Left lung (tissue), 10 donors: ENCODE data around the gene DNAJB6. TPM values are rescaled to one million over a fixed set of nuclear protein-coding genes. Genes with fewer than 3 reads are reported as not detected.
A peak's percentile ranks its signal among the peaks of the same experiment; 100 is the strongest.

Source experiments
- ATAC-seq: fragments of 200-7000 bp; cut with Tn5 transposase; one replicate; pipeline ENCODE4 v1.9.1; 2020; ENCODE audit warnings: moderate library complexity
- DNase-seq, 4 donors: peaks; one replicate each; pipeline ENCODE4 v3.0.0-alpha.2; 2013 to 2020
- H3K27ac ChIP-seq, 2 donors: fragments of 200-600 bp; sonication (generic) in 1 of 2; one replicate each; pipeline versions ENCODE4 v1.5.0 to v1.8.0; 2020 to 2021
- H3K27me3 ChIP-seq, 2 donors: fragments of 200-600 bp; sonication (generic) in 1 of 2; one replicate each; pipeline versions ENCODE4 v1.5.0 to v1.8.0; 2020 to 2021
- H3K36me3 ChIP-seq, 2 donors: fragments of 200-600 bp; sonication (generic) in 1 of 2; one replicate each; pipeline versions ENCODE4 v1.5.0 to v1.8.0; 2020 to 2021
- H3K4me1 ChIP-seq, 2 donors: fragments of 200-600 bp; one replicate each; pipeline ENCODE4 v1.8.0; 2021
- H3K4me3 ChIP-seq, 2 donors: fragments of 200-600 bp; sonication (generic) in 1 of 2; one replicate each; pipeline versions ENCODE4 v1.5.0 to v1.8.0; 2020 to 2021; ENCODE audit warnings: mild to moderate bottlenecking in 1 of 2
- H3K9me3 ChIP-seq, 2 donors: fragments of 200-600 bp; sonication (generic) in 1 of 2; one replicate each; pipeline versions ENCODE4 v1.5.0 to v1.8.0; 2020 to 2021
- CTCF ChIP-seq, 2 donors: fragments of 200-600 bp; sonication (generic) in 1 of 2; IDR thresholded peaks; one replicate each; pipeline versions ENCODE4 v1.5.0 to v1.8.0; 2021; ENCODE audit warnings: antibody characterized with exemption in 2 of 2
- intact Hi-C, 2 donors: fragments of 100-400 bp; cut with DNase I; formaldehyde crosslinking; loops; one replicate each; pipeline versions ENCODE4 v1.11.2 to v1.14.2; 2022
- polyA plus RNA-seq, 6 donors: library from polyadenylated mRNA; unstranded; fragments of 120-200 nt; gene quantifications; one replicate each; pipeline ENCODE4 v1.2.1, GENCODE V29; 2013; ENCODE audit not compliant: insufficient read length in 6 of 6
- total RNA-seq, 2 donors: library from RNA; stranded (reverse); fragmentation: NEBNext Ultra II Directional; extraction: Animal tissue kit (Norgen Biotek cat#: 25700); gene quantifications; one replicate each; pipeline ENCODE4 v1.2.1, GENCODE V29; 2021
- donor health status: DM: no; HTN: yes; CAD: no.
- donor health status: DM: no; HTN: no; CAD: no.

The DNAJB6 gene
- total and polyA plus RNA-seq, 8 donors: 76.6 to 150 (median 131) TPM

DNA sequence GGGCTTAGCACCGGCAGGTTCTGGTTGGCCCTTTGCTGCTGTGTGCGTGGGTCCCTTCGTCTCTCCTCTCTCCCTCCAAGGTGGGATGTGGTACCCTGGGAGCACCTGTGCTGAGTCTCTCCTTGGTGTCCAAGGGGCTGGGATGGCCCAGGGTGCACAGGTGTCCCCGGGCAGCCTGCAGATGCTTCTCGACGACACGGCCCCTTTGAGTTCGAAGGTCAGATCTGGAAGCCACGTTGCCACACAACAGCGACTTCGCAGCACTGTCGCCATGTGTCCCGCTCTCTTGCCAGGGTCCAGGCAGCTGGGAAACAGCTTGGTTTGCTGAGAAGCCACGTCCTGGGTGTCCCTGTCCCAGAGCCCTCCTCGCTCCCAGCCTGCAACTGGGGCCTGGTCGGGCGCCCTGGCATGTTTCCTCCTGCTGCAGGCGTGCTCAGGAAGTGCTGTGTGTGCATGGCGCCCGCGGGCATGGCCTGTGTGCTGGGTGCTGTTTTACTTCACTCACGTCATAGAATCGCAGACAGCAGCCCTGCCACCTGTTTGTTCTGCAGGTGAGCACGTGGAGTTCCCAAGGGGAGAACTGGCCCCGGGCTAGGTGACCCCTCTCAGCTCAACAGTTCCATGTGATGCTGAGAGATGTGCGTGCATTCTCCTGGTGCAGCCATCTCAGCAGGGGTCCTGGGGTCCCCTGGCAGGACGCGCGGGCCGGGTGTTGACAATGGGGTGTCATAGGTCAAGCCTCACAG lies 70.9 kb downstream of the DNAJB6 start:
- TF ChIP-seq CTCF (IDR thresholded peaks at IDR 0.05): no peak
- peaks cover 0 to 76% of the 10 kb centered on the region in 2 donors for H3K36me3 ChIP-seq
- peaks cover 0 to 8% of the 10 kb centered on the region in 2 donors for H3K4me1 ChIP-seq
- H3K27me3 ChIP-seq: no peaks in the 10 kb centered on the region
- no peaks in the 10 kb centered on the region for H3K9me3 ChIP-seq
- H3K4me3 ChIP-seq: no peak overlapping the region
- ATAC-seq (no peak), DNase-seq (peak in 1 of 4 donors; percentile 62)
- intact Hi-C loops: no loop called here
- no peak overlapping the region for H3K27ac ChIP-seq

DNA sequence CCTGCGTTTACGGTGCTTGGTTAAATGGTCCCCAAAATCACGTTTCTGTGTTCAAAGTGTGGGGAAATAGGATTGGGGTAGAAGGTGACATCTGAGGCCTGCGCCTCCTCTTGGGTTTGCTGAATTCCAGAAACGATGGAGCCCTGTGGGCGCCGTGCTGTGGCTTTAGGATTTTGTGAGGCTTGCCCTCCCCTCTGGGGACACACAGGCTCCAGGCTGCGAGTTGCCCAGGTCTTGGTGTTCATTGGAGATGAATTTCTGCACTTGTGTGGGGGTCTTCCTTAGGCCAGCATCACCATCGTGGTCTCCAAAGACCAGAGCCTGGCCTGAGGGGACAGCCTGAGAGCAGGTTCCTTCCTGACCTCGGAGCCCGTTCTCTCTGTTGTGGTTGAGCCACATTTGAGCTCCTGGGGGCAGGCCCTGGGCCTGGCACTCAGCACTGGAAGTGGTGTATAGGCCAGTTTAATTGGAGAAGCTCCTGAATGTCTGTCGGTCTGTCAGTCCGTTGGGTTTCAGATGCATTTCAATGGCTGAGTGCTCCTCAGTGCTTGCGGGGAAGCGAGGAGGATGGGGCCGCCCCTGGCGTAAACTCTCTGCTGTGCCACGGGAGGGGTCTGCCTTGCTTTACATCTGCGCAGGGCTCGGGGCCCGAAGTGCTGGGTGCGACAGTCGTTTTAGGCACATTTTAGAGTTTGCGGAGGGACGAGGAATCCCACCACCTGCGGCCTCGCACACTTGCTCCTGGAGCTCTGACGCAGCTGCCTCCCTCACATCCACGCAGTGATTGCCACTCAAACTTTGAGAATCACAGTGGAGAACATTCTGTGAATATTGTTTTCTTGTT lies 71.7 kb downstream of the DNAJB6 start:
- Histone ChIP-seq H3K4me3 (no peak overlapping the region), H3K27me3 (no peaks in the 10 kb centered on the region), H3K36me3 (peaks cover 0 to 81% of the 10 kb centered on the region in 2 donors), H3K4me1 (peaks cover 0 to 8% of the 10 kb centered on the region in 2 donors), H3K27ac (no peak overlapping the region), H3K9me3 (no peaks in the 10 kb centered on the region)
- DNase-seq (peak in 1 of 4 donors; percentile 53), ATAC-seq (no peak)
- intact Hi-C loops: no loop called here
- TF ChIP-seq CTCF (IDR thresholded peaks at IDR 0.05): no peak

- Histone ChIP-seq H3K4me3 (no peak overlapping the region), H3K27me3 (no peaks in the 10 kb centered on the region), H3K4me1 (peaks cover 0 to 8% of the 10 kb centered on the region in 2 donors), H3K9me3 (no peaks in the 10 kb centered on the region), H3K36me3 (peaks cover 0 to 88% of the 10 kb centered on the region in 2 donors), H3K27ac (no peak overlapping the region)
- ATAC-seq (no peak), DNase-seq (peak in 1 of 4 donors; percentile 70)
- TF ChIP-seq CTCF (IDR thresholded peaks at IDR 0.05): no peak
- intact Hi-C loops: no loop called here
These were observed 72.4 kb downstream of the DNAJB6 start for GRCh38 chr7:157409149-157409752.

DNA sequence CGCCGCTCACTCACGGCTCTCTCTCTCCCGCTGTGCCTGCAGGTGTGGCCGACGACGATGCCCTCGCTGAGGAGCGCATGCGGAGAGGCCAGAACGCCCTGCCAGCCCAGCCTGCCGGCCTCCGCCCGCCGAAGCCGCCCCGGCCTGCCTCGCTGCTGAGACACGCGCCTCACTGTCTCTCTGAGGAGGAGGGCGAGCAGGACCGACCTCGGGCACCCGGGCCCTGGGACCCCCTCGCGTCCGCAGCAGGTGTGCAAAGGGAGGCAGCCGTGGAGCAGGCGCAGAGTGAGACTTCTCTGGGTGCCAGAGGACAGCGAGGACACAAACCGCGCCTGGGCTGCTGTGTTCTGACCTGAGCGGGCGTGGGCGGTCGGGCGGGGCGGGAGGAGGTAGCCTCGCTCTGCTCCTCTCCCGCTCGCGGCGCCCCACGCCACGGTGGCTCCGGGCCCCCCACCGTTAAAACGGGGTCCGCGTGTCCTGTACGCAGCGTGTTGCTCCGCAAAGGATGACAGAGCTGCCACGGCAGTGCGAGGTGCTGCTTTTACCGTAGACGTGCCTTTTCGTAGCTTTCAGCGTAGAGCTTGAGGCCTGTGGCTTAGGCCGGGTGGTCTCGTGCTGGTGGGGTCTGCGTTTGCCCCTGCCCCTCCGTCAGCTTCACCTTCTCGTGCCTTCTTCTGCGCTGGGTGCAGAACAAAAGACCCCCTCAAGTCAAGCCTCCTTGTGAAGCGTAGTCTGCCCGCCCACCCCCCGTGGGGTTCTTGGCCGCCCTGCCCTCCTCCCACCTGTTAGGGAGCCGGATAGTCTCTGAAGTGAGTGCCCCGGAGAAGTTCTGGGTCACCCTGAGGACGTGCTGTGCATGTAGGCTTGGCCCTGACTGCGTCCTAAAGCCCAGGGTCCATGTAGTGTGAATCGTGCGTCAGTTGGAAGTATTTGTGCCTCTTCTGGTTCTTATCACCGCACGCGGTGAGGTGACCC lies 73.2 kb downstream of the DNAJB6 start:
- H3K36me3 ChIP-seq: peaks cover 0 to 96% of the 10 kb centered on the region in 2 donors

More for the DNA sequence above, 73.2 kb downstream of the DNAJB6 start:
- no peaks in the 10 kb centered on the region for H3K27me3 ChIP-seq
- no peak overlapping the region for H3K27ac ChIP-seq
- no peak overlapping the region for H3K4me3 ChIP-seq
- intact Hi-C loops: no loop called here
- no peaks in the 10 kb centered on the region for H3K9me3 ChIP-seq
- no peak for ATAC-seq
- DNase-seq: peak in 1 of 4 donors; percentile 78
- peaks cover 0 to 3% of the 10 kb centered on the region in 2 donors for H3K4me1 ChIP-seq
- TF ChIP-seq CTCF (IDR thresholded peaks at IDR 0.05): no peak
